WTC11 (cell line): ENCODE results near the gene PPP1R18. TPM values are rescaled to one million over a fixed set of nuclear protein-coding genes. Genes with fewer than 3 reads are reported as not detected.

Experiments
- ATAC-seq: fragments of 200-7000 bp; cut with Tn5 transposase; 2 replicates; pipeline ENCODE4 v1.10.0; 2021; ENCODE audit warnings: mild to moderate bottlenecking, moderate library complexity
- CTCF ChIA-PET: fragments of 300-600 bp; sonication (Branson Sonifier 250); formaldehyde crosslinking; loops from one replicate; lab custom pipeline; 2021; ENCODE audit warnings: antibody characterized with exemption; lab: Charles Lee
- POLR2A ChIA-PET: fragments of 350-600 bp; sonication (Branson Sonifier 250); formaldehyde crosslinking; loops from one replicate; lab custom pipeline; 2021; ENCODE audit warnings: antibody characterized with exemption; lab: Charles Lee
- DNase-seq: peaks from one replicate; pipeline ENCODE4 v3.0.0; 2021; ENCODE audit warnings: low spot score
- H3K27ac Mint-ChIP-seq: 2 replicates; pipeline ENCODE4 v1.8.0; 2021; ENCODE audit warnings: mixed read lengths
- H3K27me3 Mint-ChIP-seq: 2 replicates; pipeline ENCODE4 v1.8.0; 2021; ENCODE audit warnings: low read depth, mild to moderate bottlenecking, moderate library complexity, mixed read lengths
- H3K36me3 Mint-ChIP-seq: 2 replicates; pipeline ENCODE4 v1.8.0; 2021; ENCODE audit warnings: mixed read lengths
- H3K4me1 Mint-ChIP-seq: 2 replicates; pipeline ENCODE4 v1.8.0; 2022; ENCODE audit warnings: mixed read lengths
- H3K4me3 Mint-ChIP-seq: 2 replicates; pipeline ENCODE4 v1.8.0; 2021; ENCODE audit warnings: mild to moderate bottlenecking, moderate library complexity, mixed read lengths
- H3K9me3 Mint-ChIP-seq: 2 replicates; pipeline ENCODE4 v1.8.0; 2021; ENCODE audit warnings: mixed read lengths
- ARID4B ChIP-seq: sonication (generic); formaldehyde crosslinking; IDR thresholded peaks from 2 replicates; pipeline ENCODE4 v1.8.0; 2023; ENCODE audit warnings: missing genetic modification reagents, mild to moderate bottlenecking, borderline replicate concordance
- ATF1 ChIP-seq: sonication (generic); formaldehyde crosslinking; IDR thresholded peaks from 2 replicates; pipeline ENCODE4 v1.8.1; 2023; ENCODE audit warnings: mild to moderate bottlenecking, moderate library complexity, missing genetic modification reagents
- CBFB ChIP-seq: sonication (generic); formaldehyde crosslinking; IDR thresholded peaks from 2 replicates; pipeline ENCODE4 v1.8.1; 2022; ENCODE audit warnings: mild to moderate bottlenecking, low read depth, missing genetic modification reagents
- CREM ChIP-seq: sonication (generic); formaldehyde crosslinking; IDR thresholded peaks from 2 replicates; pipeline ENCODE4 v1.8.1; 2022; ENCODE audit warnings: mild to moderate bottlenecking, missing genetic modification reagents, moderate library complexity
- CTCF ChIP-seq: fragments of 200-600 bp; IDR thresholded peaks from 2 replicates; pipeline ENCODE4 v1.8.0; 2022; ENCODE audit warnings: antibody characterized with exemption
- ESRRA ChIP-seq: sonication (generic); formaldehyde crosslinking; IDR thresholded peaks from 2 replicates; pipeline ENCODE4 v1.8.1; 2022; ENCODE audit warnings: mild to moderate bottlenecking, missing genetic modification reagents, borderline replicate concordance
- FOXJ3 ChIP-seq: sonication (generic); formaldehyde crosslinking; IDR thresholded peaks from 2 replicates; pipeline ENCODE4 v1.9.0; 2021; ENCODE audit warnings: missing genetic modification reagents, mild to moderate bottlenecking, borderline replicate concordance
- GABPB1 ChIP-seq: sonication (generic); formaldehyde crosslinking; IDR thresholded peaks from 2 replicates; pipeline ENCODE4 v1.8.1; 2023; ENCODE audit warnings: mild to moderate bottlenecking, missing genetic modification reagents
- JAZF1 ChIP-seq: fragments of 250-450 bp; sonication (Bioruptor Pico); IDR thresholded peaks from 2 replicates; pipeline ENCODE4 v1.9.0; 2021; ENCODE audit warnings: moderate library complexity, mild to moderate bottlenecking, inconsistent platforms
- MAX ChIP-seq: sonication (generic); formaldehyde crosslinking; IDR thresholded peaks from 2 replicates; pipeline ENCODE4 v1.8.0; 2022; ENCODE audit warnings: mild to moderate bottlenecking, missing genetic modification reagents
- NFATC4 ChIP-seq: fragments of 250-450 bp; sonication (Bioruptor Pico); IDR thresholded peaks from 2 replicates; pipeline ENCODE4 v1.9.0; 2021; ENCODE audit warnings: mild to moderate bottlenecking
- OVOL2 ChIP-seq: fragments of 250-450 bp; sonication (Bioruptor Pico); IDR thresholded peaks from 2 replicates; pipeline ENCODE4 v1.9.0; 2021; ENCODE audit warnings: mild to moderate bottlenecking, borderline replicate concordance
- TEAD1 ChIP-seq: sonication (generic); formaldehyde crosslinking; IDR thresholded peaks from 2 replicates; pipeline ENCODE4 v1.8.0; 2022; ENCODE audit warnings: mild to moderate bottlenecking, missing genetic modification reagents
- USF1 ChIP-seq: sonication (generic); formaldehyde crosslinking; IDR thresholded peaks from 2 replicates; pipeline ENCODE4 v1.8.0; 2022; ENCODE audit warnings: mild to moderate bottlenecking, missing genetic modification reagents
- ZNF281 ChIP-seq: sonication (generic); formaldehyde crosslinking; IDR thresholded peaks from 2 replicates; pipeline ENCODE4 v1.8.0; 2023; ENCODE audit warnings: mild to moderate bottlenecking, missing genetic modification reagents
- ZNF416 ChIP-seq: fragments of 250-450 bp; sonication (Bioruptor Pico); IDR thresholded peaks from 2 replicates; pipeline ENCODE4 v1.9.0; 2021; ENCODE audit warnings: mild to moderate bottlenecking, inconsistent platforms
- total RNA-seq: library from RNA; stranded (reverse); gene quantifications from 3 replicates; pipeline ENCODE4 v1.2.3, GENCODE V29; 2021

PPP1R18 gene
- total RNA-seq, 1 experiment from 2014 or later = 36.5 TPM

- TF ChIP-seq ESRRA (no peak), MAX (CRISPR knock-in tag) (no peak)
These were observed 29.0 kb downstream of the PPP1R18 start (continued) for GRCh38 chr6:30657454-30657853.

- CTCF ChIA-PET = interaction anchor here (0.9 to 1.5 kb wide), 3 partner anchors 16 to 74 kb away, joined by 3 to 4 read pairs (median 3); partner anchors contain the start of gene DHX16
- TF ChIP-seq NFATC4 (CRISPR knock-in tag) (no peak), ZNF281 (no peak), OVOL2 (no peak), CTCF (no peak), CREM (CRISPR knock-in tag) (no peak), FOXJ3 (CRISPR knock-in tag) (no peak), ARID4B (no peak), JAZF1 (CRISPR knock-in tag) (no peak)
- Mint-ChIP-seq H3K9me3 (no peaks in the 10 kb centered on the region), H3K27ac (no peak overlapping the region), H3K36me3 (peaks cover 66% of the 10 kb centered on the region), H3K4me1 (no peaks in the 10 kb centered on the region), H3K27me3 (no peaks in the 10 kb centered on the region), H3K4me3 (no peak overlapping the region)
- POLR2A ChIA-PET = no interaction called here
- no peak; the same call in 1 of the 2 replicates for ATAC-seq
- no peak for DNase-seq
These were observed 29.9 kb downstream of the PPP1R18 start for GRCh38 chr6:30656513-30656912.

- no peak for DNase-seq
- no peak overlapping the region for H3K27ac Mint-ChIP-seq
- ChIA-PET POLR2A (no interaction called here), CTCF (no interaction called here)
- no peak overlapping the region for H3K4me3 Mint-ChIP-seq
- H3K27me3 Mint-ChIP-seq = no peaks in the 10 kb centered on the region
- ATAC-seq = no peak
- no peaks in the 10 kb centered on the region for H3K9me3 Mint-ChIP-seq
- peaks cover 70% of the 10 kb centered on the region for H3K36me3 Mint-ChIP-seq
- no peaks in the 10 kb centered on the region for H3K4me1 Mint-ChIP-seq
- TF ChIP-seq CBFB = no peak
- TF ChIP-seq TEAD1 (CRISPR knock-in tag) = no peak
- TF ChIP-seq ZNF416 = no peak
- no peak for TF ChIP-seq GABPB1 (CRISPR knock-in tag)
- TF ChIP-seq ATF1 (CRISPR knock-in tag) = no peak
- no peak for TF ChIP-seq USF1 (CRISPR knock-in tag)
- TF ChIP-seq, all 79 proteins: peak for 0
These were observed 30.7 kb downstream of the PPP1R18 start for GRCh38 chr6:30655743-30656094.
